CD14-positive monocyte (primary cell): ENCODE measurements around the gene RHOD. TPM values are rescaled to one million over a fixed set of nuclear protein-coding genes. Genes with fewer than 3 reads are reported as not detected.
A peak's percentile ranks its signal among the peaks of the same experiment; 100 is the strongest.

Source experiments
- DNase-seq, 3 donors: peaks; one replicate each; pipeline ENCODE4 v3.0.0-alpha.2; 2011 to 2022
- H2AFZ ChIP-seq: 2 replicates; pipeline ENCODE4 v1.6.0; 2012; ENCODE audit warnings: mild to moderate bottlenecking, low read depth, low read length, inconsistent platforms; ENCODE audit not compliant: insufficient read depth, poor library complexity, severe bottlenecking
- H3K27ac ChIP-seq, 2 donors: 1 replicate in 1 of 2; 2 replicates in 1 of 2; pipeline ENCODE4 v1.5.1; 2012 to 2013; ENCODE audit warnings: low read length in 2 of 2, control low read depth in 1 of 2, inconsistent platforms in 1 of 2, low read depth in 1 of 2, mild to moderate bottlenecking in 1 of 2
- H3K27me3 ChIP-seq, 2 donors: one replicate each; pipeline versions ENCODE4 v1.6.0 to v1.6.1; 2011 to 2013; ENCODE audit warnings: low read length in 2 of 2; ENCODE audit not compliant: control insufficient read depth in 2 of 2, insufficient read depth in 2 of 2
- H3K36me3 ChIP-seq, 2 donors: replicated peaks in 1 of 2; 1 replicate in 1 of 2; 2 replicates in 1 of 2; pipeline versions ENCODE4 v1.5.1 to v1.6.1; 2012 to 2013; ENCODE audit warnings: low read length in 2 of 2, control low read depth in 1 of 2, inconsistent platforms in 1 of 2, mild to moderate bottlenecking in 1 of 2; ENCODE audit not compliant: insufficient read depth in 2 of 2, control insufficient read depth in 1 of 2
- H3K4me1 ChIP-seq, 2 donors: 1 replicate in 1 of 2; 2 replicates in 1 of 2; pipeline versions ENCODE4 v1.5.1 to v1.6.1; 2012 to 2013; ENCODE audit warnings: low read length in 2 of 2, control low read depth in 1 of 2, inconsistent platforms in 1 of 2, mild to moderate bottlenecking in 1 of 2, moderate library complexity in 1 of 2; ENCODE audit not compliant: insufficient read depth in 2 of 2, control insufficient read depth in 1 of 2
- H3K4me2 ChIP-seq: replicated peaks from 2 replicates; pipeline ENCODE3; 2012; ENCODE audit warnings: low read length, moderate library complexity, mild to moderate bottlenecking; ENCODE audit not compliant: poor library complexity, severe bottlenecking; ENCODE audit errors: extremely low read depth
- H3K4me3 ChIP-seq, 3 experiments: fragments of 200-600 bp in 1 of 3; sonication (generic) in 1 of 3; replicated peaks in 1 of 3; 1 replicate in 2 of 3; 2 replicates in 1 of 3; pipeline ENCODE4 v1.5.1; 2011 to 2013; ENCODE audit warnings: low read length in 3 of 3, mild to moderate bottlenecking in 3 of 3, control low read depth in 2 of 3, low read depth in 2 of 3, inconsistent platforms in 1 of 3, moderate library complexity in 1 of 3
- H3K79me2 ChIP-seq: 2 replicates; pipeline ENCODE4 v1.6.0; 2012; ENCODE audit warnings: mild to moderate bottlenecking, control low read depth, inconsistent platforms, low read length, moderate library complexity; ENCODE audit not compliant: insufficient read depth
- H3K9ac ChIP-seq: 2 replicates; pipeline ENCODE4 v1.6.0; 2017; ENCODE audit warnings: low read length, mild to moderate bottlenecking; ENCODE audit not compliant: insufficient read depth, poor library complexity, severe bottlenecking
- H3K9me3 ChIP-seq, 2 donors: replicated peaks in 1 of 2; 1 replicate in 1 of 2; 2 replicates in 1 of 2; pipeline versions ENCODE4 v1.5.1 to v1.6.1; 2012 to 2013; ENCODE audit warnings: low read length in 2 of 2, control low read depth in 1 of 2; ENCODE audit not compliant: control insufficient read depth in 1 of 2, insufficient read depth in 1 of 2
- H4K20me1 ChIP-seq: 2 replicates; pipeline ENCODE4 v1.6.0; 2012; ENCODE audit warnings: mild to moderate bottlenecking, low read length, control low read depth, moderate library complexity; ENCODE audit not compliant: insufficient read depth
- H3K27ac Mint-ChIP-seq, 7 donors: one replicate each; pipeline ENCODE4 v1.8.0; 2020; ENCODE audit warnings: mild to moderate bottlenecking in 7 of 7, mixed read lengths in 7 of 7, moderate library complexity in 6 of 7, inconsistent platforms in 2 of 7
- H3K27me3 Mint-ChIP-seq, 3 donors: one replicate each; pipeline ENCODE4 v1.8.0; 2021 to 2022; ENCODE audit warnings: low read depth in 3 of 3, mild to moderate bottlenecking in 3 of 3, mixed read lengths in 3 of 3, moderate library complexity in 3 of 3, inconsistent platforms in 1 of 3
- H3K36me3 Mint-ChIP-seq, 2 donors: one replicate each; pipeline ENCODE4 v1.8.0; 2020; ENCODE audit warnings: mixed read lengths in 2 of 2, inconsistent platforms in 1 of 2, mild to moderate bottlenecking in 1 of 2
- H3K4me1 Mint-ChIP-seq: one replicate; pipeline ENCODE4 v1.8.0; 2020; ENCODE audit warnings: mild to moderate bottlenecking, mixed read lengths
- H3K4me3 Mint-ChIP-seq, 2 donors: one replicate each; pipeline ENCODE4 v1.8.0; 2020; ENCODE audit warnings: mild to moderate bottlenecking in 2 of 2, mixed read lengths in 2 of 2, moderate library complexity in 1 of 2
- H3K9me3 Mint-ChIP-seq, 7 donors: one replicate each; pipeline ENCODE4 v1.8.0; 2020 to 2022; ENCODE audit warnings: mixed read lengths in 7 of 7, mild to moderate bottlenecking in 6 of 7, moderate library complexity in 6 of 7, inconsistent platforms in 2 of 7
- CTCF ChIP-seq: fragments of 200-600 bp; IDR thresholded peaks from one replicate; pipeline ENCODE4 v1.8.0; 2022; ENCODE audit warnings: antibody characterized with exemption, mild to moderate bottlenecking
- WGBS: methylation state at CpG from one replicate; pipeline ENCODE4 v1.1.5; 2013; ENCODE audit warnings: missing lambda C conversion rate; ENCODE audit not compliant: insufficient coverage; 5-methylcytosine and 5-hydroxymethylcytosine counted together
- intact Hi-C, 2 donors: fragments of 100-400 bp; cut with micrococcal nuclease; formaldehyde crosslinking; loops; one replicate each; pipeline versions ENCODE4 v1.15.0 to v1.15.1; 2023
- polyA plus RNA-seq, 3 donors: library from polyadenylated mRNA; depleted of rRNA in 1 of 3; unstranded in 2 of 3; stranded (reverse) in 1 of 3; fragments of 300-500 nt in 2 of 3; fragments of >200 nt in 1 of 3; fragmentation: Illumina TruSeq in 2 of 3; gene quantifications; 1 replicate in 2 of 3; 2 replicates in 1 of 3; pipeline ENCODE4 v1.2.3, GENCODE V29; 2012 to 2021

RHOD gene
- polyA plus RNA-seq, 3 donors = not detected

- H3K4me3 Mint-ChIP-seq = no peak overlapping the region
- no peak for TF ChIP-seq CTCF
- H3K27ac Mint-ChIP-seq = no peak overlapping the region
- Histone ChIP-seq H2AFZ (no peak overlapping the region), H3K27me3 (peaks cover 14 to 43% of the 10 kb centered on the region in 2 donors), H3K4me1 (peaks cover 0 to 5% of the 10 kb centered on the region in 2 donors), H3K4me2 (no peak overlapping the region), H4K20me1 (no peaks in the 10 kb centered on the region), H3K27ac (no peak overlapping the region), H3K9me3 (peaks cover 0 to 12% of the 10 kb centered on the region in 2 donors), H3K4me3 (no peak overlapping the region), H3K9ac (no peak overlapping the region), H3K79me2 (no peaks in the 10 kb centered on the region), H3K36me3 (no peaks in the 10 kb centered on the region)
- DNase-seq = no peak
- peaks cover 61 to 86% (median 67%) of the 10 kb centered on the region in 3 donors for H3K27me3 Mint-ChIP-seq
- 80% methylated on average over 1 of the region's 6 CpGs for WGBS
- H3K36me3 Mint-ChIP-seq = peaks cover 0 to 2% of the 10 kb centered on the region in 2 donors
- intact Hi-C loops = no loop called here
- peaks cover 11% of the 10 kb centered on the region for H3K4me1 Mint-ChIP-seq
- peaks cover 0 to 9% (median 4%) of the 10 kb centered on the region in 7 donors for H3K9me3 Mint-ChIP-seq
Observed at GRCh38 chr11:67027943-67028542, 28.6 kb upstream of the RHOD start.

GRCh38 chr11:67029146-67029545, 27.5 kb upstream of the RHOD start:
- Histone ChIP-seq H3K36me3 (no peaks in the 10 kb centered on the region), H3K27me3 (peaks cover 9 to 38% of the 10 kb centered on the region in 2 donors), H3K79me2 (no peaks in the 10 kb centered on the region), H3K4me2 (no peak overlapping the region), H3K27ac (no peak overlapping the region), H3K9ac (no peak overlapping the region), H2AFZ (no peak overlapping the region), H4K20me1 (no peaks in the 10 kb centered on the region), H3K4me3 (no peak overlapping the region), H3K9me3 (peaks cover 0 to 7% of the 10 kb centered on the region in 2 donors), H3K4me1 (peaks cover 8 to 15% of the 10 kb centered on the region in 2 donors)
- H3K36me3 Mint-ChIP-seq = no peaks in the 10 kb centered on the region
- WGBS = 86% methylated on average over 4 of the region's 6 CpGs
- no peak for TF ChIP-seq CTCF
- DNase-seq = no peak
- intact Hi-C loops = no loop called here
- H3K4me1 Mint-ChIP-seq = peaks cover 19% of the 10 kb centered on the region
- H3K27ac Mint-ChIP-seq = no peak overlapping the region
- H3K9me3 Mint-ChIP-seq = peaks cover 0 to 5% (median 0%) of the 10 kb centered on the region in 7 donors
- peaks cover 56 to 80% (median 63%) of the 10 kb centered on the region in 3 donors for H3K27me3 Mint-ChIP-seq
- peak overlapping the region in 1 of 2 donors; percentile 21 for H3K4me3 Mint-ChIP-seq
